GM12891 (cell line): Measurements from ENCODE around the gene GYG1.

ENCODE experiments used
- PAX5 ChIP-seq: IDR thresholded peaks from 2 replicates; pipeline ENCODE4 v1.6.1; 2011; ENCODE audit warnings: low read length, moderate library complexity, mild to moderate bottlenecking; ENCODE audit not compliant: insufficient read depth, severe bottlenecking
- POLR2A ChIP-seq: IDR thresholded peaks from 2 replicates; pipeline ENCODE4 v1.6.1; 2011; ENCODE audit warnings: low read depth, low read length, control low read depth
- POLR2AphosphoS5 ChIP-seq: IDR thresholded peaks from 2 replicates; pipeline ENCODE4 v1.6.1; 2011; ENCODE audit warnings: low read depth, low read length, control low read depth
- POU2F2 ChIP-seq: IDR thresholded peaks from 2 replicates; pipeline ENCODE4 v1.6.1; 2011; ENCODE audit warnings: low read depth, mild to moderate bottlenecking, control low read depth, low read length, moderate library complexity
- SPI1 ChIP-seq: IDR thresholded peaks from 2 replicates; pipeline ENCODE4 v1.6.1; 2011; ENCODE audit warnings: low read depth, low read length, control low read depth
- TAF1 ChIP-seq: IDR thresholded peaks from 2 replicates; pipeline ENCODE4 v1.6.1; 2011; ENCODE audit warnings: low read depth, low read length, control low read depth

DNA sequence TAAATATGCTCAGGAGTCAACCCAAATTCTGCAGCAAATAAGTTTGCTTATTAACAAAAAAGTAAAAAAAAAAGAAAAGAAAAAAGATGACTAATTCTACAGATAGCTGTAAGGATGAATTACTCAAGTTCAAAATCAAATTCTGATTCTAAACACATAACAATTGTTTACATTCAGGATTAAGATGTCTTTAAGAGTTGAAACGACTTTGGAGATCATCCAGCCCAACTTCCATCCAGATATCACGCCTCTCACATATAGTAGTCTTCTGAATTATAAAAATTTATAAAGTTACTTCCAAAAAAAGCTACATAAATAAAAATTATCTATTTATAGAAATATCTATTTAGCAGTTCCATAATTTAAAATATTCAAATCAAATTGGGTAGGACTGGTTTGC lies 39.8 kb downstream of the GYG1 start:
- TF ChIP-seq TAF1 = no peak
- no peak for TF ChIP-seq POLR2A
- TF ChIP-seq POLR2AphosphoS5 = no peak
- no peak for TF ChIP-seq SPI1
- TF ChIP-seq POU2F2 = no peak
- TF ChIP-seq PAX5 = no peak
